ENCODE measurements around the gene RRP8.

DNA sequence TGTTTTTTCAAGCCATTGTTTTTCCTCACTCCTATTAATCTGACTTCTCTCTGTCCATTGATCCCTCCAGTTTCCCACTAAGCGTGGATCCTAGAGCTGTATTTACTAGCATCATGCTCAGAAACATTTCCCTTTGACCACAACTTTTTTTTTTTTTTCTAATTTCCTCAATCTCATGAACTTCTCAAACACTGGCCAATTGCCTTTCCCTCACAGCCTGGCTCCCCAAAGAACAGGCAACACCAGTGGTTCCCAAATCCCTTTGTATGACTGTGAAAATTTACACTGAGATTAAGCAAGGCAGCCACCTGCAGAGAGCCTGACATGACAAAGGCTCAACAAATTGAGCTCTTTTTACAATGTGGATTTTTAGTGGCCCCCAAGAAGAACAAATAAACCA lies 17.2 kb upstream of the RRP8 start:
- TF ChIP-seq, protein P1, sequence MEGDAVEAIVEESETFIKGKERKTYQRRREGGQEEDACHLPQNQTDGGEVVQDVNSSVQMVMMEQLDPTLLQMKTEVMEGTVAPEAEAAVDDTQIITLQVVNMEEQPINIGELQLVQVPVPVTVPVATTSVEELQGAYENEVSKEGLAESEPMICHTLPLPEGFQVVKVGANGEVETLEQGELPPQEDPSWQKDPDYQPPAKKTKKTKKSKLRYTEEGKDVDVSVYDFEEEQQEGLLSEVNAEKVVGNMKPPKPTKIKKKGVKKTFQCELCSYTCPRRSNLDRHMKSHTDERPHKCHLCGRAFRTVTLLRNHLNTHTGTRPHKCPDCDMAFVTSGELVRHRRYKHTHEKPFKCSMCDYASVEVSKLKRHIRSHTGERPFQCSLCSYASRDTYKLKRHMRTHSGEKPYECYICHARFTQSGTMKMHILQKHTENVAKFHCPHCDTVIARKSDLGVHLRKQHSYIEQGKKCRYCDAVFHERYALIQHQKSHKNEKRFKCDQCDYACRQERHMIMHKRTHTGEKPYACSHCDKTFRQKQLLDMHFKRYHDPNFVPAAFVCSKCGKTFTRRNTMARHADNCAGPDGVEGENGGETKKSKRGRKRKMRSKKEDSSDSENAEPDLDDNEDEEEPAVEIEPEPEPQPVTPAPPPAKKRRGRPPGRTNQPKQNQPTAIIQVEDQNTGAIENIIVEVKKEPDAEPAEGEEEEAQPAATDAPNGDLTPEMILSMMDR (IDR thresholded peaks at IDR 0.05; ENCODE audit: low read length), result no peak
- no peak for TF ChIP-seq EZH2 (optimal IDR thresholded peaks at IDR 0.05; ENCODE audit: low read depth, low read length)

Data from MM.1S (cell line).